ENCODE data around the gene RAB1A.

Gene RAB1A

GRCh38 chr2:65092791-65093190, 37.1 kb downstream of the RAB1A start:
- DNase-seq (ENCODE audit: low read depth) = no peak

- DNase-seq (ENCODE audit: low read depth) = no peak
Observed at GRCh38 chr2:65085148-65085547, 44.8 kb downstream of the RAB1A start.

DNA sequence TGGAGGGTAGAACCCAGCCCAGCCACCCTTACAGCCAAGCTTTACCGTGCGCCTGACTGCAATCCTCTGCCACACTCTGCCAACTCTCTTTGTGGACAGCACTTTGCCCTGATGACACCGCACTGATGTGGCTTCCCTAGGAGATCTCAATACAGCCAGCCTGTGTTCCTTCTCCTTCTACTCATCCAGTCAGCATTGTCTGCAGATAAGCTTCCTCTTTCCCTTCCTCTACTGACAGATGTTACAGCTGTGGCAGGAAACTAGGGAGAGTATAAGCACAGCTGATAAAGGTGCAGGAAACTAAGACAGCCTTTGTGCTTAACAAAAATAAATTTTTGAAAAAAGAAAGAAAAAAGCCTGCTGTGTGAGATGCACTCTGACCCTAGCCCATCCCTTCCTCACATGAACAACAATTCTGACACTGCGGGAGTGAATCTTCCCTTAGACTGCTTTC, 48.6 kb downstream of the RAB1A start:
- no peak for DNase-seq (ENCODE audit: low read depth)

DNA sequence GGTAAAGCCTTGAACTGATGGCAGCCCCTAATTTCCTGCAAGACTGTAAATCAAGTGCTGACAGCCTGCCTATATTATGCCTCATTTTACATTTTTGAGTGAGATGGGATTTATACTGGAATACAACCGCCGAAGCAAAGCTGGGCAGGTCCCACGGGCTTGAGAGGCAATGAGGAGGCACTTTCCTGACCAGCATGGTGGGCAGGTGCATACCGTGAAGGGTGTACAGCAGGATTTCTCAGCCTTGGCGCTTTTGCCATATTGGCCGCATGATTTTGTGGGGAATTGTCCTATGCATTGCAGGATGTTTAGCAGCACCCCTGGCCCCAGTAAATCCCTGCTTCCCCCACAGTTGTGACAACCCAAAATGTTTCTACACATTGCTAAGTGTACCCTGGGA, 50.9 kb downstream of the RAB1A start:
- no peak for DNase-seq (ENCODE audit: low read depth)

DNA sequence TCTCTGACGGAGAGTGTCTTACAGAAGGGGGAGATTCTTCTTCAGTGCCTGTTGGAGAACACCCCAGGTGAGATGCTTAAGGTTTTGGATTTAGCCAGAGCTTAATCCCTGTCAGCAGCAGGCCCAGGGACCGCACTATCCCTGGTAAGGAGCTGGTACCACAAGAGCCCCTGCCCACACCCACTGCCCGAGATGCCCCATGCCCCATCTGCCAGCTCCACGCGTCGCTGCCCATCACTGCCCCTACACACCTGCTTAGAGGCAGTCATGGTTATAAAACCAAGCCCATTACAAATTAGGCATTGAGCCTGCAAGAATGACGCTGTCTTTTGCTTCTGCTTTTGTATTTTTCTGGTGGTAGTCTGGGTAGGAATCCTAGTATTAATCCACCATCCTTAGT, 52.0 kb downstream of the RAB1A start:
- DNase-seq (ENCODE audit: low read depth) = no peak

GRCh38 chr2:65076345-65076710, 53.6 kb downstream of the RAB1A start:
- DNase-seq (ENCODE audit: low read depth) = no peak

DNA sequence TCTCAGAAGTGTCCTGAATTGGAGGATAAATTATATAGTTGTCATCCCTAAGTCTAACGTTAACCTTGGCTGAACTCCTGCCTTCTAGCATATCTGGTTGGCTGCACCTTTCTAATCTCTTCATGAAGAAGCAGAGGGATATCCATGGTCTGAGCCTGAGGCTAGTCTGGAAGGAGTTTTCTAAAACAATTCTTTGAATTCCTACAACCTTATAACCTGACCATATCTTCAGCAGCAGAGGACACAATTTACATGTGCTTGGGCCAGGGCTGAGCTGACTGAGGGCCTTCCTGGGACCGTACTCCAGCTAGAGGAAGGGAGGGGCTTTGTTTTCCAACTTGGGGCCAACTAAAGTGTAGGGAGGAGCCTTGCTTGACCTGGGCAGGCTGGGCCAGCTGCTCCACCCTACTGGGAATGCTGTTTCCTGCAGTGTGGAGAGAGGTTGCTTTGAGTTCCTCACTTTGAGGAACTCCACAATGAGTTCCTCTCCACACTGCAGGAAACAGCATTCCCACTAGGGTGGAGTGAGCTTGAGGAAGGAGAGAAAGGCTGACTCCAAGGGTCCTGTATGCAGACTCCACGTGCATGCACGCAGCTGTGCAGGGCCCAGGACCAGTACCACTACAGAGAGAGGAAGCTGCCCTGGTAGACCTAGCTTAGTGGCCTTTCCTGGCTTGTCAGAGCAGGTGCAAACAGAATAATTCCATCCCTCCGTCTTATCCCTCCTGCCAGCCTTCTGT, 54.1 kb downstream of the RAB1A start:
- DNase-seq (ENCODE audit: low read depth) = no peak

- no peak for DNase-seq (ENCODE audit: low read depth)
Observed at GRCh38 chr2:65075176-65075575, 54.7 kb downstream of the RAB1A start.

DNA sequence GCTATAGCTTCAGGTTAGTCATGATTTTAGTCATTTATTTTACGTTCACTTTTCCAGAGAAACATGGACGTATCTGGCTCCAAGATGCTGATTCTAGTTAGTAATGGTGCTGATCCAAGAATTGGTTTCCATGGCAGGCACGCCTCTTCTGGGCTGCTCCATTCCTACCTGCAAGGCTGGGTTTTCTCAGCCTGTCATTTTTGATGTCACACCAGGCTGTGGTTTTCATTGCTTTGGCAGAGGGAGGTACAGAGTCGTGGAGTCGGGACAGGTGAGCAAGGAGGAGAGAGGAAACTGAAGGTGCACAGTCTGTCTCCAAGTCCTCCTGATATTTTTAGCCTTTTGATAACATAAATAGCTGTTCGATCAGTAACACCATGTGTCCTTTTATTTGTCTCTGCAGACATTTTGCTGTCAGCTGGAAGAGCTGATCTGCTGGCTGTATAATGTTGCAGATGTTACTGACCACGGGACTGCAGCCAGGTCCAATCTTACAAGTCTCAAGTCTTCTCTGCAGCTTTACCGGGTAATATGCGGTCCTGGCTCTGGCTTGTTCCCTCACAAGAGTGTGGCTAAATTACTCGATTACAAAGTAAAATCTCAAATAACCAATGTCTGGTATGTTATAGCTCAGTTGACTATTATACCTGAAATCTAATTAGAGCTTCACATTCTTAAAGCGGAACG, 55.9 kb downstream of the RAB1A start:
- no peak for DNase-seq (ENCODE audit: low read depth)

DNA sequence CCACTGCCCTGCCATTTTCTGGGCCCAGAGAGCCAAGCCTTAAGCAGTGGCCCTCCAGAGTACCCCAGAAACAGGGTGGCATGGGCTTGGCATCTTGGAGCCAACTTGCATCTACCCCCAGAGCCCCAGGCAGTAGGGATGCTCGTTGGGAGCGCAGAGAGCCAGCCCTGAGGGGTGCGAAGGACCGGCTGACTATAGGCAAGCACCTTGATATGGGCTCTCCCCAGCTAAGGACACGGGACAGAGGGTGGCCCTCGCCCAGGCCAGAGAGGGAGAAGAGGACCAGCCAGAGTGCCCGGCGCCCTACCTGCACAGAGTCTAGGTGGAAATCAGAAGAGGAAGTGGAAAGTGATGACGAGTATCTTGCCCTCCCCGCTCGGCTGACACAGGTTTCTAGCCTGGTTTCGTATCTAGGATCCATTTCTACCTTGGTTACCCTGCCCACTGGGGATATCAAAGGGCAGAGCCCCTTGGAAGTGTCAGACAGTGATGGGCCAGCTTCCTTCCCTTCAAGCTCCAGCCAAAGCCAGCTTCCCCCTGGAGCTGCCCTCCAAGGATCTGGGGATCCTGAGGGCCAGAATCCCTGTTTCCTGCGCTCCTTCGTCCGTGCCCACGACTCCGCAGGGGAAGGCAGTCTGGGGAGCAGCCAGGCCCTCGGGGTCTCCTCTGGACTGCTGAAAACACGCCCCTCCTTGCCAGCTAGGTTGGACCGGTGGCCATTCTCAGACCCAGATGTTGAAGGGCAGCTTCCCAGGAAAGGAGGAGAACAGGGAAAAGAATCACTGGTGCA, 57.5 kb downstream of the RAB1A start:
- no peak for DNase-seq (ENCODE audit: low read depth)

DNA sequence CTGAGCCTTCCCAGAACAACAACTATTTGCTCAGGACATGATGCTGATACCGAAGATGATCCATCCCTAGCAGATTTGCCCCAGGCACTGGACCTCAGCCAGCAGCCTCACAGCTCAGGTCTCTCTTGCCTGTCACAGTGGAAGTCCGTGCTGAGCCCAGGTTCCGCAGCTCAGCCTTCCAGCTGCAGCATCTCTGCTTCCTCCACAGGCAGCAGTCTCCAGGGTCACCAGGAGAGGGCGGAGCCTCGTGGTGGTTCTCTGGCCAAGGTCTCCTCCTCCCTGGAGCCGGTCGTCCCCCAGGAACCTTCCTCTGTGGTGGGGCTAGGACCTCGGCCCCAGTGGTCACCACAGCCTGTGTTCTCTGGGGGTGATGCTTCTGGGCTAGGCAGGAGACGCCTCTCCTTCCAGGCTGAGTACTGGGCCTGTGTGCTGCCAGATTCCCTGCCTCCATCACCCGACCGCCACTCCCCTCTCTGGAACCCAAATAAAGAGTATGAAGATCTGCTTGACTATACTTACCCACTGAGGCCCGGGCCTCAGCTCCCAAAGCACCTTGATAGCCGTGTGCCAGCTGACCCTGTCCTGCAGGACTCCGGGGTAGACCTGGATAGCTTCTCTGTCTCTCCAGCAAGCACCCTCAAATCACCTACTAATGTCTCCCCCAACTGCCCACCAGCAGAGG, 58.3 kb downstream of the RAB1A start:
- no peak for DNase-seq (ENCODE audit: low read depth)

DNA sequence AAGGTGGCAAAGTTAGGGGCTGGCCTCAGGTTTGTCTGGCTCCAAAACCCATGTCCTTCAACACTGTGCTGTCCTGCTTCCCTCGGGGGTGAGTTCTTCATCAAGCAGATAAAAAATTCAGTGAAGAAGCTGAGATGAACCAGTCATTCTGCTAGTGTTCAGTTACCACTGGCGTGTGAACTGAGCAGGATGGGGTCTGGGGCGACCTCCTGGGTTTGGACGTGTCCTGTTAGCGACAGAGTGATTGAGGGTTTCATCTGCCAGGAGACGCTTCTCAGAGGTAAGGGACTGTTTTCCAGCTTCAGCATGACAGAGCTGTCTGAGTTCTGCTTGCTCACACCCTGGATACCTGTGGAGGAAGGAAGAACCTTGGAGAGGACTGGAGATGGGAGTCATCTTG, 59.0 kb downstream of the RAB1A start:
- no peak for DNase-seq (ENCODE audit: low read depth)

GRCh38 chr2:65070172-65070830, 59.6 kb downstream of the RAB1A start:
- no peak for DNase-seq (ENCODE audit: low read depth)

DNA sequence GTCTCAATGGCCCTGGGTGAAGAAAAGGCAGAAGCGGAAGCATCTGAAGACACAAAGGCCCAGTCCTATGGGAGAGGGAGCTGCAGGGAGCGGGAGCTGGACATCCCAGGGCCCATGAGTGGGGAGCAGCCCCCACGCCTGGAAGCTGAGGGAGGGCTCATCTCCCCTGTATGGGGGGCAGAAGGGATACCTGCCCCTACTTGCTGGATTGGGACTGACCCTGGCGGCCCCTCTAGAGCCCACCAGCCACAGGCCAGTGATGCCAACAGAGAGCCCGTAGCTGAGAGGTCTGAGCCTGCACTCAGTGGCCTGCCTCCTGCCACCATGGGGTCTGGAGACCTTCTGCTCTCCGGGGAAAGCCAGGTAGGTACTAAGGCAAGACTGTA, 60.5 kb downstream of the RAB1A start:
- DNase-seq (ENCODE audit: low read depth) = no peak

- no peak for DNase-seq (ENCODE audit: low read depth)
Observed at GRCh38 chr2:65067806-65068553, 61.9 kb downstream of the RAB1A start.

DNA sequence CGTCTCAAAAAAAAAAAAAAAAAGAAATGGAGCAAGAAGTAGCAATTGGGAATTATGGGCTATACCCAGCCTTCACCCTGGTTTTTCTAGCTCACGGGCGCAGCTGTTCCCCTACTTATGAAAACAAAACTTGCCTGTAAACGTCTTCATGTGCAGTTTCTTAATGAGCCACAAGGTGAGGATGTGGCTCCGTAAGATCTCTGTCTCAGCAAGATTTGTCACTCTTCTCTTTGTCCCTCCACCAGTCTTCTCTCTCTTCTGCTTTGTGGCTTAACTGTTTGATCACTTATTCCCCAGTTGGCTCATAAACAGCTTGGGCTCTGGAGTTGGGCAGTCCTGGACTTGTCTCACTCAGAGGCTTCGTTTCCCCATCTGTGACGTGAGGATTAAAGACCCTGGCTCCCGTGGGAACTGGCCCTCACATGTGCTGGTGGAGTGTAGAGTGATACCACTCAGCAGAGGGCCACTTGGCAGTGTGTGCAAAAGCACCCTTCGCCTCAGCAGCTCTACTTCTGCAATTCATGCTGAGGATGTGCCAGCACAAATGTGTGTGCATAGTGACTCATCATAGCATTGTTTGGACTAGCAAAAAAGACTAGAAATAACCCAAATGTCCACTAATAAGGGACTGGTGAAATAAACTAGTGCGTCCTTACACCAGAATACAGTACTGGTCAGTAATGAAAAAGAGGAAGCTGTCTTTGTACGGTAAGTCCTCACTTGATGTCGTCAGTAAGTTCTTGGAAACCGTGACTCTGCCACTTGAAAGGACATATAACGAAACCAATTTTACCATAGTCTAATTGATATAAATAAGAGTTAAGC, 65.0 kb downstream of the RAB1A start:
- DNase-seq (ENCODE audit: low read depth) = no peak

GRCh38 chr2:65062843-65063825, 66.8 kb downstream of the RAB1A start:
- DNase-seq (ENCODE audit: low read depth) = no peak

DNA sequence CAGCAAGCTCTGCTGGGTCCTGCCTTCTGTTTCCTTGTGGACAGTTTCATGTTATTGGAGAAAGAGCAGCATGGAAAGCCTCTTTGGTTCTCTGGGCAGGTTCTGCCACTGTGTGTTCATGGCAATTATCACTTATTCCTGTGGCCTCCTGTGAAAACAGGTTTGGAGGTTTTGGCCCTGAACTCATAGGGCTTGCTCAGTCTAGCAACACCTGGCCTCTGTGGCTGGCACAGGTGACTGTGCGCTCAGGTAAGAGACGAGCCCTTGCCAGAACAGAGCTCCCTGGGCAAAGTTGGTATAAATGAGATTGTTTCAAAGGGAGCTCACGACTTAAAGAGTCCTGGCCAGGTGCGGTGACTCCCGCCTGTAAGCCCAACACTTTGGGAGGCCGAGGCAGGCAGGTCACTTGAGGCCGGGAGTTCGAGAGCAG, 68.0 kb downstream of the RAB1A start:
- no peak for DNase-seq (ENCODE audit: low read depth)

Measured in stimulated activated CD8-positive, alpha-beta memory T cell treated with anti-CD3 and anti-CD28 coated beads, Interleukin-12 subunit alpha, Interleukin-12 subunit beta, amount 100 ng/mL, for 1 hour (primary cell).